ENCODE data around the gene CFDP1.

Gene CFDP1

GRCh38 chr16:75406943-75407342 is 26.4 kb downstream of the CFDP1 start:
- no peak for DNase-seq (ENCODE audit: low read depth)

GRCh38 chr16:75402821-75403475 is 30.4 kb downstream of the CFDP1 start:
- DNase-seq (ENCODE audit: low read depth), result no peak

DNA sequence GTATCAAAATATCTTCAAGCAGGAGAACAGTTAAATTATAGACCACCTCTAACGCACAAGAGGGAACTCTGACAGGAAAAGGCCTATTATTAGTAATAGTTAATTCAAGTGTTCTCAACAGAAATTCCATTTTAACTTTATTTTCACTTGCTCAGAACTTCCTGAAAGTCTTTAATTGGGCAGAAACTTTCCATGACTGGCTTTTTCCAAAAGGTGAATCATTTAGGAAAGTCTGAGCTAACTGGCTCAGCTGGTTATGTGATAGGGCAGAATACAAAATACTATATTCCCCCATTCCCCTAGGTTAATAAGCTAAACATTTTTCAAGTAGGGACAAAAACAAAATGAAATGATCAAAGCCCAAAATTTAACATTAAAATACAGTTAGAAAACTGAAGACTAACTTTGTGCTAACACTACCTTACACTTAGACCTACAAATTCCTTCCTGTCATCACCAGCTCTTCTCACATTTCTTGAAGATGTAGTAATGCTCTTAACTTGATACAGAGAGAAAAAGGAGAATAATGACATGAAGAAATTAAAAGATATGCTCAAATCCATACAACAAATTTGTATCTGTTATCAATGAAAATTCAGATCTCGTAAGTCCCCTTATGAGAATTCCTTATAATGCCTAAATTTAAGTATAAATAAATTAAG is 31.0 kb downstream of the CFDP1 start:
- DNase-seq (ENCODE audit: low read depth), result no peak

- no peak for DNase-seq (ENCODE audit: low read depth)
Observed at GRCh38 chr16:75401691-75402090, 31.6 kb downstream of the CFDP1 start.

DNA sequence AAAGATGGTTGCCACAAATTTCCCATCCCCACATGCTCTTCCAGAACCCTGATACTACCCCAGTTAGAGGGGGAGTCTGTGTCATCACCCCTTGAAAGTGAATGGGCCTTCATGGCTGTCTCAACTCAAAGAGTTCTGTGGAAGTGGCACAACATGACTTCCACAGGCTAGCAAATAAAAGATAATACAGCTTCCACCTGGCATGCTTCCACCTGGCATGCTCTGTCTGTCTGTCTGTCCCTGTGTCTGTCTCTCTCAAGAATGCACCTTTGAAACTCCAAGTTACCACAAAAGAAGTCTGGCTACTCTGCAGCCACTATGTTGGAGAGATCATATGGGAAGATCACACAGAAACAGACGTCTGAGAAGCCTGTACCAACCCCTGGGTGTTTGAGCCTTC is 35.0 kb downstream of the CFDP1 start:
- DNase-seq (ENCODE audit: low read depth), result no peak

- DNase-seq (ENCODE audit: low read depth), result no peak
Observed at GRCh38 chr16:75394941-75395340, 38.4 kb downstream of the CFDP1 start.

GRCh38 chr16:75392906-75393305 is 40.4 kb downstream of the CFDP1 start:
- no peak for DNase-seq (ENCODE audit: low read depth)

- DNase-seq (ENCODE audit: low read depth), result no peak
Observed at GRCh38 chr16:75390926-75391653, 42.2 kb downstream of the CFDP1 start.

GRCh38 chr16:75389096-75389690 is 44.1 kb downstream of the CFDP1 start:
- no peak for DNase-seq (ENCODE audit: low read depth)

GRCh38 chr16:75387951-75388350 is 45.4 kb downstream of the CFDP1 start:
- DNase-seq (ENCODE audit: low read depth), result no peak

DNA sequence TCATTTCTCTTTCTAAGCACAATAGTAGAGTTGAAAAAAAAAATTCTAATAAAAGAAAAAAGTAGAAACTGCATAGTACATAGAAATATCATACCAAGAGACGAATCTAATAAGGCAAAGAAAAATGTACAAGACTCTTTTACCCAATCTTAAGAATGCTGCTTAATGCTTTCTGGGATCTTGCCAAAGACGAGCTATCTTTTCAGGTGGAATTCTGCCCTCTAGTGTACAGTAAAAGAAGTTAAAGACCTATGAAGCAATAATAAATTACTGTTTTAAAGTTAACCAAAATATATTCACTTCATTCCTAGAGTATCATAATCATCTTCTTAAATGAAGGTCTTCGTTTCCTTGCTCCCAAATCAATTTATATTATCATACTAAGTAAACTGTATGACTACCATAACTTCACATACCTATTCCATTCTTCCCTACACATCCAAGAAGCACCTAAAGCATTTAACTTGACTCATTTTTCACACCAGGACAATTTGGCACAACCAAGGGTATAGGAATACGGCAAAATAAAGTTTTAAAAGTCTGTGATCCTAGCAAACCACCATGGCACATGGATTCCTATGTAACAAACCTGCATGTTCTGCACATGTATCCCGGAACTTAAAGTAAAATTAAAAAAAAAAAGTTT is 47.7 kb downstream of the CFDP1 start:
- peak; percentile 63 for DNase-seq (ENCODE audit: low read depth)

- no peak for DNase-seq (ENCODE audit: low read depth)
Observed at GRCh38 chr16:75383141-75383540, 50.2 kb downstream of the CFDP1 start.

DNA sequence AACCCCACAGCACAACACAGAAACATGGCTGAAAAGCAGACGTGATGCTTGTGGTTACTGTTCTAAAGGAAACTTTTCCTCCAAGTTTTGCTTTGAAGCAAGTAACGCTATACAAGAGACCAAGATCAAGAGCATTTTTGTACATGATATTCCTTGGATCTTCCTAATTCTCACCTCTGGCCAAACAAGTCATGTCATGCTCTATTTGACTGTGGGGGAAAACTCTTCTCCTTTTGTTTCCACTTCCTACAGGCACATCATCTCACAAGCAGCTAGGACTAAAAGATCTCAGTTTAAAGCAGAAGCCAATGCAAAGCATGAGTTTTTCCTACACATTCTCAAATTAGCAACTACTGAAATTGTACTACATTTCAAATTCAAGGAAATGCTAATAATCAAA is 50.7 kb downstream of the CFDP1 start:
- no peak for DNase-seq (ENCODE audit: low read depth)

DNA sequence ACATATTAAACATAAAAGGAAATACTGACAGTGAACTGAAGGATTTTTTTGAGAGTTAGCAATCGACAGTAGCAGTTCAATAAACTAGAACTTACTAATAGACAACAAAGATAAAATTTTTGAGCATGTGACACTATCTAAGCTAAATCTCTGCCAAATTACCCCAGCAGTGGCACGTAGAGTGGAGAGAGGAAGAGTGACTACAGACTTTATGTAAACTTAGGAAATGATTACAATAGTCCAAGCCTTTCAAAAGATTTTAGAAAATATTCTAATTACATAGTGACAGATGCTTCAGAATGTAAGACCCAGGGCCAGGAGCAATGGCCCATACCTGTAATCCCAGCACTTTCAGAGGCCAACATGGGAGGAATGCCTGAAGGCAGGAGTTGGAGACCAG is 52.4 kb downstream of the CFDP1 start:
- DNase-seq (ENCODE audit: low read depth), result no peak

DNA sequence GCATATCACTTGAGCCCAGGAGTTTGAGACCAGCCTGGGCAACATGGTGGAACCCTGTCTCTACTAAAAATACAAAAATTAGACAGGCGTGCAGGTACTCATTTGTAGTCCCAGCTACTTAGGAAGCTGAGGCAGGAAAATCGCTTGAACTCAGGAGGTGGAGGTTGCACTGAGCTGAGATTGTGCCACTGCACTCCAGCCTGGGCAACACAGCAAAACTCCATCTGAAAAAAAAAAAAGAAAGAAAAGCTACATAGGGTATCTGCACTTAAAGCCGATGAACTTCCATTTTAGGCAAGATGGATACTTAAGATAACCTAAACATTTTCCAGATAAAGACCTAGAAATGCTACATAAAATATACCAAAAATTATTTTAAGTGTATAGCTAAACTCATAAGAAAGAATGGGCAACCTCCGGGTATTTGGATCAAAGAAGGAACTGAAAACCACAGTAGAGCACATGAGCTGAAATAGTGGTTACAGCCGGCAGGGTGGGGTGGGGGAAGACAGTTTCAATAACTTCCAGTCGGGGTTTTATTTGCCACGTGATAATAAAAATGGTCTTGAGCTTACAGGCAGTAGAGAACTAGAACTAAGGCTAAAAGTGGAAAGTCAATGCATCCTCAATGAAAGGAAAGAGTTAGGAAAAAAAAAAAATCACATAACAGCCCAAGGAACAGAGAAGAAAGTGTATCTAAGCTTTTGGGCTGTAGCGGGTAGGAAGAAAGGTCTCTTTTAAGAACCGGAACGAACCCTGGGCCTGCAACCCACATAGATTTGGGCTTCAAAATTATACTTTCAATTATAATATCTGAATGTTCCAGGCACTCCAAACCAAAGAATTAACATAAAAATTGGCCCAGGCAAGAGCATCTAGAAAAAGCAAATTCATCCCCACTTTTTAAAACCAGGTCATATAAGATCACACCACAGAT is 53.1 kb downstream of the CFDP1 start:
- DNase-seq (ENCODE audit: low read depth), result no peak

GRCh38 chr16:75379339-75379738 is 54.0 kb downstream of the CFDP1 start:
- DNase-seq (ENCODE audit: low read depth), result no peak

- no peak for DNase-seq (ENCODE audit: low read depth)
Observed at GRCh38 chr16:75378616-75379015, 54.7 kb downstream of the CFDP1 start.

DNA sequence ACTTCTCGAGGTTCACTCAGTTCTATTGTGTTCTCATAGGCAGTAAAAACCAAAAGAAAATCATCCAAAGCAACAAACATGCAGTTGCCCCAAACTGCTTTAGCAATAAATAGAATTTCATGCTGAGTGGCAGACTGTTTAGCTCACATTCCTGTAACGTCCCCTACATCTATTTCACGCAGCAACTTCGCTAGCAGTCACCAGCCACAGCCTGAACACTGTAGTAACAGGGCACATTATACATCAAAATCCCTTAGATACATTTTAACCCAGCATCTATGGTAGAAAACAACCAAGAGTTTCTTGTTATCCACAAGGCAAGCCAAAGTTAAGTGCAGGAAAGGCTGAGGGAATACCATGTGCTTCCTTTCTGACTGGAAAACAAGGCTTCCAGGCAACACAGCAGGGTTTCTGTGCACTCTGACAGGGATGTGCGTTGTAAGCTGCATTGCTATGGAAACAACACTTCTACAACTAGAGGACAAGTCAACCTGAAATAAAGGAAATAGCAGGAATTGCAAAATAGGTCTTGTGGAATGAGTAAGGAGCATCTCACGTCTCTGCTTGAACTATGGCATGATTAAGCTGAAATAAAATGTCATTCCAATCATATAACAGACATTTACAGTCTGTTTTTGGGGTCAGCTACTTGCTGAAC is 55.4 kb downstream of the CFDP1 start:
- peak; percentile 26 for DNase-seq (ENCODE audit: low read depth)

GRCh38 chr16:75376475-75377161 is 56.7 kb downstream of the CFDP1 start:
- DNase-seq (ENCODE audit: low read depth), result no peak

DNA sequence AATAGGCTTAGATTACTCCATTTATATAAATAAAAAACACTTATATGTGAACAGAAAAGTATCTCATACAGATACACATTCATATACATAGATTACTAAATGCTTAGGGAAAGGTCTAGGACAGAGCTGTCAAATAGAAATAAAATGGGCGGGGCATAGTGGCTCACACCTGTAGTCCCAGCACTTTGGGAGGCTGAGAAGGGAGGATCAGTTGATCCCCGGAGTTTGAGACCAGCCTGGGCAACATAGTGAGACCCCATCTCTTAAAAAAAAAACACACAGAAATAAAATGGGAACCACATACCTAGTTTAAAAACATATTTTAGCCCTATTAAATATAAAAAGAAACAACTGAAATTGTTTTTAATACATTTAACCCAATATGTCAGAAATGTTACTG is 58.9 kb downstream of the CFDP1 start:
- DNase-seq (ENCODE audit: low read depth), result no peak
